OCI-LY3 (cell line): ENCODE measurements around the gene SND1.

Experiments used
- H2AFZ ChIP-seq: fragments of 200-600, 300-600 bp; shearing (Covaris generic); 2 replicates; pipeline ENCODE4 v1.6.0; 2014; ENCODE audit warnings: antibody characterized with exemption, low read depth, low read length
- H3K27ac ChIP-seq: fragments of 200-600, 300-600 bp; sonication (generic); 2 replicates; pipeline ENCODE4 v1.5.1; 2014; ENCODE audit warnings: mild to moderate bottlenecking, low read length, moderate library complexity, mixed read lengths
- H3K27me3 ChIP-seq: fragments of 200-600, 300-600 bp; sonication (generic); 2 replicates; pipeline ENCODE4 v1.6.1; 2014; ENCODE audit warnings: low read depth, low read length, mixed read lengths
- H3K36me3 ChIP-seq: fragments of 200-600, 300-600 bp; sonication (generic); replicated peaks from 2 replicates; pipeline ENCODE3; 2014; ENCODE audit warnings: low read depth, low read length, mixed read lengths
- H3K4me1 ChIP-seq: fragments of 300-600, 200-600 bp; sonication (generic); 2 replicates; pipeline ENCODE4 v1.6.1; 2014; ENCODE audit warnings: low read length, mixed read lengths
- H3K4me2 ChIP-seq: fragments of 200-600, 300-600 bp; sonication (generic); 2 replicates; pipeline ENCODE4 v1.6.1; 2014; ENCODE audit warnings: low read length, mixed read lengths
- H3K4me3 ChIP-seq: fragments of 300-600, 200-600 bp; sonication (generic); 2 replicates; pipeline ENCODE4 v1.5.1; 2014; ENCODE audit warnings: antibody characterized with exemption, mild to moderate bottlenecking, low read length, moderate library complexity
- H3K79me2 ChIP-seq: fragments of 300-600, 200-600 bp; shearing (Covaris generic); 2 replicates; pipeline ENCODE4 v1.6.1; 2014; ENCODE audit warnings: mild to moderate bottlenecking, low read length, mixed read lengths
- H3K9ac ChIP-seq: fragments of 300-600, 200-600 bp; shearing (Covaris generic); 2 replicates; pipeline ENCODE4 v1.6.0; 2014; ENCODE audit warnings: mild to moderate bottlenecking, low read length, moderate library complexity
- H3K9me3 ChIP-seq: fragments of 200-600, 300-600 bp; shearing (Covaris generic); 2 replicates; pipeline ENCODE4 v1.6.1; 2014; ENCODE audit warnings: low read length, mixed read lengths; ENCODE audit not compliant: insufficient read depth
- H4K20me1 ChIP-seq: fragments of 200-600, 300-600 bp; sonication (generic); 2 replicates; pipeline ENCODE4 v1.6.1; 2016; ENCODE audit warnings: low read length, mixed read lengths; ENCODE audit not compliant: insufficient read depth
- EZH2phosphoT487 ChIP-seq: fragments of 200-600 bp; shearing (Covaris generic); IDR thresholded peaks from 2 replicates; pipeline ENCODE4 v1.6.1; 2018; ENCODE audit warnings: antibody characterized with exemption, mixed run types, low read depth
- TF ChIP-seq, protein P1 (sequence below): fragments of 200-600, 300-600 bp; sonication (generic); IDR thresholded peaks from 2 replicates; pipeline ENCODE4 v1.5.1; 2014; ENCODE audit warnings: antibody characterized with exemption, low read length, low read depth

Gene SND1

DNA sequence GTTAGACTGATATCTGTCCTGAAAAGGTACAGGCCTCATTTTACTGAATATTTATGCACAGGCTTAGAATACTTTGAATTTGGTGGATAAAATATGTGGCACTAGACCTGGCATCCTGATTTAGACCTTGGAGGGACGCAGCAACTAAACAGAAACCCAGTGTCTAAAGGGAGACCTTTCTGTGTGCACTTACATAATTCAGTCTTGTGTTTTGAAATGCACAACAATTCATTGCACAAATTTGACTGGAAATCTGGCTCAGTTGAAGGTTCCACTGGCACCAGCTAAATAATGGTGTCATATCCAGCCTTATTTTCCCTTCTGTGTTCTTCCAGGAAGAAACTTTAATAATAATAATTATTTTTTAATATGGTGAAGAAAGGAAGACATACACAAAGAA lies 142.1 kb downstream of the SND1 start:
- H3K27ac ChIP-seq: no peak overlapping the region
- H3K27me3 ChIP-seq: no peaks in the 10 kb centered on the region
- no peak overlapping the region for H3K9ac ChIP-seq
- H3K36me3 ChIP-seq: peaks cover 2% of the 10 kb centered on the region
- peaks cover 97% of the 10 kb centered on the region for H3K79me2 ChIP-seq
- no peak overlapping the region for H3K4me2 ChIP-seq
- peaks cover 6% of the 10 kb centered on the region; the same call in 1 of the 2 replicates for H3K4me1 ChIP-seq
- TF ChIP-seq, protein P1, sequence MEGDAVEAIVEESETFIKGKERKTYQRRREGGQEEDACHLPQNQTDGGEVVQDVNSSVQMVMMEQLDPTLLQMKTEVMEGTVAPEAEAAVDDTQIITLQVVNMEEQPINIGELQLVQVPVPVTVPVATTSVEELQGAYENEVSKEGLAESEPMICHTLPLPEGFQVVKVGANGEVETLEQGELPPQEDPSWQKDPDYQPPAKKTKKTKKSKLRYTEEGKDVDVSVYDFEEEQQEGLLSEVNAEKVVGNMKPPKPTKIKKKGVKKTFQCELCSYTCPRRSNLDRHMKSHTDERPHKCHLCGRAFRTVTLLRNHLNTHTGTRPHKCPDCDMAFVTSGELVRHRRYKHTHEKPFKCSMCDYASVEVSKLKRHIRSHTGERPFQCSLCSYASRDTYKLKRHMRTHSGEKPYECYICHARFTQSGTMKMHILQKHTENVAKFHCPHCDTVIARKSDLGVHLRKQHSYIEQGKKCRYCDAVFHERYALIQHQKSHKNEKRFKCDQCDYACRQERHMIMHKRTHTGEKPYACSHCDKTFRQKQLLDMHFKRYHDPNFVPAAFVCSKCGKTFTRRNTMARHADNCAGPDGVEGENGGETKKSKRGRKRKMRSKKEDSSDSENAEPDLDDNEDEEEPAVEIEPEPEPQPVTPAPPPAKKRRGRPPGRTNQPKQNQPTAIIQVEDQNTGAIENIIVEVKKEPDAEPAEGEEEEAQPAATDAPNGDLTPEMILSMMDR: no peak
- no peak for TF ChIP-seq EZH2phosphoT487
- no peak overlapping the region for H2AFZ ChIP-seq
- no peak overlapping the region for H3K4me3 ChIP-seq
- peaks cover 80% of the 10 kb centered on the region for H4K20me1 ChIP-seq
- no peaks in the 10 kb centered on the region for H3K9me3 ChIP-seq

GRCh38 chr7:127794551-127794950 lies 142.6 kb downstream of the SND1 start:
- no peak overlapping the region for H3K9ac ChIP-seq
- peaks cover 80% of the 10 kb centered on the region for H4K20me1 ChIP-seq
- H3K79me2 ChIP-seq: peaks cover 97% of the 10 kb centered on the region
- H3K27ac ChIP-seq: no peak overlapping the region
- H3K9me3 ChIP-seq: no peaks in the 10 kb centered on the region
- H3K36me3 ChIP-seq: peaks cover 2% of the 10 kb centered on the region
- TF ChIP-seq, protein P1: no peak
- no peak for TF ChIP-seq EZH2phosphoT487
- peaks cover 6% of the 10 kb centered on the region; the same call in 1 of the 2 replicates for H3K4me1 ChIP-seq
- no peak overlapping the region for H3K4me3 ChIP-seq
- no peak overlapping the region for H3K4me2 ChIP-seq
- no peak overlapping the region for H2AFZ ChIP-seq
- no peaks in the 10 kb centered on the region for H3K27me3 ChIP-seq

- H4K20me1 ChIP-seq: peaks cover 78% of the 10 kb centered on the region
- H3K9ac ChIP-seq: no peak overlapping the region
- no peaks in the 10 kb centered on the region for H3K27me3 ChIP-seq
- no peak overlapping the region for H2AFZ ChIP-seq
- H3K4me2 ChIP-seq: no peak overlapping the region
- H3K9me3 ChIP-seq: no peaks in the 10 kb centered on the region
- H3K79me2 ChIP-seq: peaks cover 96% of the 10 kb centered on the region
- TF ChIP-seq, protein P1: no peak
- TF ChIP-seq EZH2phosphoT487: no peak
- no peaks in the 10 kb centered on the region for H3K36me3 ChIP-seq
- H3K4me3 ChIP-seq: no peak overlapping the region
- H3K4me1 ChIP-seq: peaks cover 6% of the 10 kb centered on the region; the same call in 1 of the 2 replicates
- no peak overlapping the region for H3K27ac ChIP-seq
Measured at GRCh38 chr7:127798023-127798422, 146.0 kb downstream of the SND1 start.

GRCh38 chr7:127798769-127799372 lies 146.9 kb downstream of the SND1 start:
- TF ChIP-seq, protein P1: no peak
- no peak for TF ChIP-seq EZH2phosphoT487
- Histone ChIP-seq H3K9me3 (no peaks in the 10 kb centered on the region), H3K27me3 (no peaks in the 10 kb centered on the region), H3K9ac (no peak overlapping the region), H3K27ac (no peak overlapping the region), H2AFZ (no peak overlapping the region), H3K4me1 (no peaks in the 10 kb centered on the region), H4K20me1 (peaks cover 75% of the 10 kb centered on the region), H3K4me2 (no peak overlapping the region), H3K4me3 (no peak overlapping the region), H3K79me2 (peaks cover 93% of the 10 kb centered on the region), H3K36me3 (no peaks in the 10 kb centered on the region)
